ENCODE data around the gene OGG1. TPM values are rescaled to one million over a fixed set of nuclear protein-coding genes. Genes with fewer than 3 reads are reported as not detected.
A peak's percentile ranks its signal among the peaks of the same experiment; 100 is the strongest.

The OGG1 gene
- total and polyA plus RNA-seq, 12 donors, result 13.3 to 34.9 (median 21.9) TPM

DNA sequence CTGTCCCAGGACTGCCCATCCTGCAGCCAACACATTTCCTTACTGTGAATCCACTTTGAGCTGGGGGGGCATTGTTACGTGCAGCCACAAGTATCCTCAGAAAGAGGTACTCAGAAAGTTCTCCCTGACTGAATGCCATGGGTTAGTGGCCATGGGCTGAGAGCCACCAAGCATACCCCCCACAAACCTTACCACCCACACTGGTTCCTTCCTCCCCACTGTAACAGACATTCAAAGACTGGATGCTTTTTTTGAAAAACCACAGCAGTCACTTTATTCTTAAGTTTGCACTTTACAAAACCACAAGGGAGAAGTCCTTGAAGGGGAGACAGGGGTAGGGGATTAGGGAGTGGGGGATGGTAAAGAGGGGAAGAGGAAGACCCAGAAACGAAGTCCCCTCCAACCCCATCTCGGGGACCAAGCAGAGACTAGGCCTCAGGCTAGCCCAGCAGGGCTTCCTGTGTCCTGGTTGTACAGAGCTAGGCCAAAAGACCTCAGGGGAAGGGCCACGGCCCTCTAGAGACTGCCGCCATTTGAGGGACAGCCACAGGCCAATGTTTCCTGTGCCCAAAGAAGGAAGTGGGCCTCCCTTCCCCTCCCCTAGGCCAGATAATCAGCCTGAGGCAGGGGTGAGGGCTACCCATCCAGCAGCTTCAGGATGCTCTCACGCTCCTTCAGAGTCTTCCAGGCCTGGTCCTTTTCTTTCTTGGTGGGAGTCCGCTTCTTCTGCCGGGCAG, 30.1 kb downstream of the OGG1 start:
- Histone ChIP-seq H3K27ac (peak overlapping the region in 4 of 5 donors; percentile 37 to 72 (median 60)), H3K9me3 (replicated peaks in 1 of 3) (no peaks in the 10 kb centered on the region), H3K4me3 (no peak overlapping the region), H3K27me3 (no peaks in the 10 kb centered on the region), H3K4me1 (replicated peaks in 1 of 2) (peaks cover 35 to 65% of the 10 kb centered on the region in 2 donors), H3K36me3 (replicated peaks in 1 of 2) (peaks cover 0 to 36% of the 10 kb centered on the region in 2 donors)
- DNase-seq, result no peak
- WGBS, 4 donors, result 54 to 73% (median 66%) methylated on average over 4 to 8 of the region's 8 CpGs
- intact Hi-C loops (cut with DNase I), result no loop called here
- TF ChIP-seq CTCF (IDR thresholded peaks at IDR 0.05) (no peak), POLR2A (IDR thresholded peaks at IDR 0.05) (no peak)

DNA sequence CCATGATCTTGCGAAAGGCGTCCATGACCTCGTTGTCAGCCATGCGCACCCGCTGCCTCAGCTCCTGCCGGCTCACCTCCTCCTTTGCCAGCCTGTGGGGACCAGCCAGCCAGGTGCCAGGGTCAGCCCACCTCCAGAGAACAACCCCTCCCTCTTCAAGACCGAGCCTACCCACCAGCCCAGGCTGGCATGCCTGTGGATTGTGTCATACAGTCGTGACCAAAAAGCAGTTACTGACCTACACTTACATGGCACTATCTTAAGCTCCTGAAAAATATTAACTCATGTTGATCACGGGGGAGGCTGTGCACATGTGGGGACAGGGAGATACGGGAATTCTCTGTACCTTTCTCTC, 30.7 kb downstream of the OGG1 start:
- intact Hi-C loops (cut with DNase I), result no loop called here
- Histone ChIP-seq H3K4me1 (replicated peaks in 1 of 2) (peaks cover 41 to 67% of the 10 kb centered on the region in 2 donors), H3K9me3 (replicated peaks in 1 of 3) (no peaks in the 10 kb centered on the region), H3K27me3 (no peaks in the 10 kb centered on the region), H3K27ac (peak overlapping the region; percentile 21 to 72 (median 49)), H3K4me3 (no peak overlapping the region), H3K36me3 (replicated peaks in 1 of 2) (peaks cover 0 to 41% of the 10 kb centered on the region in 2 donors)
- TF ChIP-seq POLR2A (IDR thresholded peaks at IDR 0.05), result no peak
- no peak for TF ChIP-seq CTCF (IDR thresholded peaks at IDR 0.05)
- DNase-seq, result peak in 2 of 7 donors; percentile 38 to 49
- WGBS, 4 donors, result 52 to 64% (median 59%) methylated on average over 6 to 10 of the region's 10 CpGs

DNA sequence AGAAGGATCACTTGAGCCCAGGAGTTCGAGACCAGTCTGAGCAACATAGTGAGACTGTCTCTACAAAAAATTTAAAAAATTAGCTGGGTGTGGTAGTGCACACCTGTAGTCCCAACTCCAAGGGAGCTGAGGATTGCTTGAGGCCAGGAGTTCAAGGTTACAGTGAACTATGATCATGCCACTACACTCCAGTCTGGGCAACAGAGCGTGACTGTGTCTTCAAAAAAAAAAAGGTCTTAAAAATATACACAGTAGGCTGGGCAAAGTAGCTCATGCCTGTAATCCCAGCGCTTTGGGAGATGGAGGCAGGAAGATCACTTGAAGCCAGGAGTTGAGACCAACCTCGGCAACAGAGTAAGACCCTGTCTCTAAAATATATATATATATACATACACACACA, 31.2 kb downstream of the OGG1 start:
- TF ChIP-seq CTCF (IDR thresholded peaks at IDR 0.05) (no peak), POLR2A (IDR thresholded peaks at IDR 0.05) (no peak)
- intact Hi-C loops (cut with DNase I), result no loop called here
- DNase-seq, result no peak
- H3K4me1 ChIP-seq (replicated peaks in 1 of 2), result peaks cover 45 to 71% of the 10 kb centered on the region in 2 donors
- 69 to 78% (median 71%) methylated on average over 4 of the region's 4 CpGs for WGBS, 4 donors
- peaks cover 0 to 43% of the 10 kb centered on the region in 2 donors for H3K36me3 ChIP-seq (replicated peaks in 1 of 2)
- peak overlapping the region; percentile 21 to 72 (median 49) for H3K27ac ChIP-seq
- no peaks in the 10 kb centered on the region for H3K9me3 ChIP-seq (replicated peaks in 1 of 3)
- no peak overlapping the region for H3K4me3 ChIP-seq
- no peaks in the 10 kb centered on the region for H3K27me3 ChIP-seq

GRCh38 chr3:9781551-9781950, 31.8 kb downstream of the OGG1 start:
- Histone ChIP-seq H3K4me3 (no peak overlapping the region), H3K27ac (peak overlapping the region in 3 of 5 donors; percentile 57 to 72 (median 72)), H3K36me3 (replicated peaks in 1 of 2) (peaks cover 0 to 48% of the 10 kb centered on the region in 2 donors), H3K9me3 (replicated peaks in 1 of 3) (no peaks in the 10 kb centered on the region), H3K27me3 (no peaks in the 10 kb centered on the region), H3K4me1 (replicated peaks in 1 of 2) (peaks cover 51 to 77% of the 10 kb centered on the region in 2 donors)
- no peak for TF ChIP-seq POLR2A (IDR thresholded peaks at IDR 0.05)
- TF ChIP-seq CTCF (IDR thresholded peaks at IDR 0.05), result no peak
- intact Hi-C loops (cut with DNase I), result no loop called here
- DNase-seq, result no peak
- 10 to 28% (median 20%) methylated on average over 1 of the region's 1 CpG for WGBS, 4 donors

Data from adrenal gland (tissue), 12 donors.